ENCODE data around the gene MRRF.
"Not testable (repeated sequence)": the region's sequence is repeated elsewhere in the genome, so short reads cannot be mapped to it uniquely, and the experiment has no call there.

MRRF gene

GRCh38 chr9:122360891-122361290, 96.2 kb downstream of the MRRF start:
- no peak for DNase-seq (ENCODE audit: low spot score)

- not testable (repeated sequence) for DNase-seq (ENCODE audit: low spot score)
These were observed 98.4 kb downstream of the MRRF start for GRCh38 chr9:122363131-122363530.

GRCh38 chr9:122364117-122364782, 99.6 kb downstream of the MRRF start:
- DNase-seq (ENCODE audit: low spot score): no peak

- DNase-seq (ENCODE audit: low spot score): no peak
These were observed 100.1 kb downstream of the MRRF start for GRCh38 chr9:122364783-122365150.

GRCh38 chr9:122366074-122366660, 101.5 kb downstream of the MRRF start:
- DNase-seq (ENCODE audit: low spot score): no peak

GRCh38 chr9:122367065-122367464, 102.4 kb downstream of the MRRF start:
- no peak for DNase-seq (ENCODE audit: low spot score)

GRCh38 chr9:122367774-122368460, 103.2 kb downstream of the MRRF start:
- DNase-seq (ENCODE audit: low spot score): no peak

- no peak for DNase-seq (ENCODE audit: low spot score)
These were observed 104.0 kb downstream of the MRRF start for GRCh38 chr9:122368642-122369041.

GRCh38 chr9:122370303-122370702, 105.6 kb downstream of the MRRF start:
- DNase-seq (ENCODE audit: low spot score): no peak

GRCh38 chr9:122370869-122371755, 106.4 kb downstream of the MRRF start, which contains the start of gene PTGS1:
TSS of gene PTGS1 (plus strand) at chr9:122371024. CDS start at chr9:122371085, 61 bp downstream.
- no peak for DNase-seq (ENCODE audit: low spot score)

- DNase-seq (ENCODE audit: low spot score): no peak
These were observed 107.2 kb downstream of the MRRF start for GRCh38 chr9:122371846-122372245.

- DNase-seq (ENCODE audit: low spot score): no peak
These were observed 108.5 kb downstream of the MRRF start for GRCh38 chr9:122372856-122373845.

GRCh38 chr9:122374885-122375420, 110.3 kb downstream of the MRRF start:
- DNase-seq (ENCODE audit: low spot score): no peak

GRCh38 chr9:122376796-122377195, 112.1 kb downstream of the MRRF start:
- DNase-seq (ENCODE audit: low spot score): no peak

- no peak for DNase-seq (ENCODE audit: low spot score)
These were observed 112.8 kb downstream of the MRRF start for GRCh38 chr9:122377241-122378164.

- DNase-seq (ENCODE audit: low spot score): no peak
These were observed 113.6 kb downstream of the MRRF start for GRCh38 chr9:122378236-122378635.

- DNase-seq (ENCODE audit: low spot score): no peak
These were observed 114.7 kb downstream of the MRRF start for GRCh38 chr9:122379340-122379739.

GRCh38 chr9:122380293-122380692, 115.6 kb downstream of the MRRF start:
- DNase-seq (ENCODE audit: low spot score): no peak
